Adrenal gland (tissue), 12 donors: ENCODE results near the gene C4BPA. TPM values are rescaled to one million over a fixed set of nuclear protein-coding genes. Genes with fewer than 3 reads are reported as not detected.

Source experiments
- DNase-seq, 7 donors: peaks; one replicate each; pipeline ENCODE4 v3.0.0-alpha.2; 2019 to 2020
- H3K27ac ChIP-seq, 5 donors: fragments of 200-600 bp; sonication (generic) in 4 of 5; 1 replicate in 3 of 5; 2 replicates in 2 of 5; pipeline versions ENCODE4 v1.5.1 to v1.8.0; 2016 to 2020; ENCODE audit warnings: mild to moderate bottlenecking in 1 of 5
- H3K27me3 ChIP-seq: fragments of 200-600 bp; 2 replicates; pipeline ENCODE4 v1.8.0; 2021
- H3K36me3 ChIP-seq, 2 donors: fragments of 200-600 bp; replicated peaks in 1 of 2; 1 replicate in 1 of 2; 2 replicates in 1 of 2; pipeline versions ENCODE4 v1.5.1 to v1.8.0; 2018 to 2022
- H3K4me1 ChIP-seq, 2 donors: fragments of 200-600 bp; replicated peaks in 1 of 2; 1 replicate in 1 of 2; 2 replicates in 1 of 2; pipeline versions ENCODE4 v1.5.1 to v1.8.0; 2018 to 2021
- H3K4me3 ChIP-seq, 4 donors: fragments of 200-600 bp; sonication (generic) in 3 of 4; one replicate each; pipeline ENCODE4 v1.5.1; 2016 to 2018
- H3K9me3 ChIP-seq, 3 donors: fragments of 200-600 bp; sonication (generic) in 1 of 3; replicated peaks in 1 of 3; 1 replicate in 2 of 3; 2 replicates in 1 of 3; pipeline versions ENCODE4 v1.5.1 to v1.8.0; 2016 to 2021
- CTCF ChIP-seq, 6 experiments: fragments of 450-650 bp in 4 of 6; fragments of 200-600 bp in 2 of 6; sonication (generic) in 1 of 6; IDR thresholded peaks; 1 replicate in 5 of 6; 2 replicates in 1 of 6; pipeline versions ENCODE4 v1.5.1 to v1.8.0; 2016 to 2021; ENCODE audit warnings: antibody characterized with exemption in 6 of 6, mild to moderate bottlenecking in 2 of 6, moderate library complexity in 1 of 6
- POLR2A ChIP-seq, 2 donors: fragments of 450-650 bp; IDR thresholded peaks; one replicate each; pipeline ENCODE4 v1.6.1; 2017; ENCODE audit warnings: antibody characterized with exemption in 2 of 2, mild to moderate bottlenecking in 2 of 2, moderate library complexity in 1 of 2
- WGBS, 4 donors: extraction: QIAGEN DNeasy Blood & Tissue Kit in 2 of 4; methylation state at CpG; one replicate each; pipeline versions ENCODE4 v1.1.5 to v1.1.7; 2013 to 2017; 5-methylcytosine and 5-hydroxymethylcytosine counted together
- intact Hi-C, 2 donors: fragments of 100-400 bp; cut with DNase I; formaldehyde crosslinking; loops; one replicate each; pipeline versions ENCODE4 v1.14.1 to v1.15.0; 2022 to 2023
- polyA plus RNA-seq, 3 donors: library from polyadenylated mRNA; stranded (reverse); fragments of 200-250 nt in 2 of 3; fragments of 350-450 nt in 1 of 3; fragmentation: Illumina TruSeq in 1 of 3; extraction: RNeasy Lipid Tissue Mini Kit (QIAGEN cat#74804) in 1 of 3; gene quantifications; one replicate each; pipeline ENCODE4 v1.2.3, GENCODE V29; 2013 to 2014
- total RNA-seq, 9 donors: library from RNA; depleted of rRNA in 4 of 9; stranded (reverse); fragments of >200 nt in 4 of 9; fragments of 120-200 nt in 1 of 9; fragmentation: NEBNext Ultra II Directional in 1 of 9; extraction: Animal tissue kit (Norgen Biotek cat#: 25700) in 1 of 9; gene quantifications; one replicate each; pipeline versions ENCODE4 v1.1.0 to v1.2.4, GENCODE V29; 2013 to 2023
- donor health status: healthy with polysubstance abuse.
- donor health status: Bipolar disorder and iron deficiency.
- donor health status: DM: yes; HTN: yes; CAD: no.
- donor health status: DM: no; HTN: no; CAD: no.
- donor health status: DM: no; HTN: no; CAD: no.
- donor health status: DM: yes; HTN: yes; CAD: no.

The C4BPA gene
- total and polyA plus RNA-seq, 12 donors, result 0.13 to 23.4 (median 0.57) TPM; not detected in 5

GRCh38 chr1:207067665-207068064 is 36.4 kb upstream of the C4BPA start:
- WGBS, 4 donors, result 76 to 96% (median 89%) methylated on average over 5 of the region's 5 CpGs

GRCh38 chr1:207069061-207069460 is 35.0 kb upstream of the C4BPA start:
- no peak overlapping the region for H3K27ac ChIP-seq
- intact Hi-C loops, result no loop called here
- no peaks in the 10 kb centered on the region for H3K27me3 ChIP-seq
- no peak for DNase-seq
- H3K9me3 ChIP-seq, result no peaks in the 10 kb centered on the region
- H3K36me3 ChIP-seq, result peaks cover 0 to 59% of the 10 kb centered on the region in 2 donors
- no peaks in the 10 kb centered on the region for H3K4me1 ChIP-seq
- 79 to 89% (median 83%) methylated on average over 3 of the region's 3 CpGs for WGBS, 4 donors
- TF ChIP-seq POLR2A (IDR thresholded peaks at IDR 0.05), result no peak
- no peak for TF ChIP-seq CTCF (IDR thresholded peaks at IDR 0.05)
- H3K4me3 ChIP-seq, result no peak overlapping the region

More at GRCh38 chr1:207067665-207068064, 36.4 kb upstream of the C4BPA start:
- TF ChIP-seq CTCF (IDR thresholded peaks at IDR 0.05), result no peak
- Histone ChIP-seq H3K36me3 (peaks cover 0 to 69% of the 10 kb centered on the region in 2 donors), H3K27me3 (no peaks in the 10 kb centered on the region), H3K9me3 (no peaks in the 10 kb centered on the region), H3K27ac (no peak overlapping the region), H3K4me3 (no peak overlapping the region), H3K4me1 (no peaks in the 10 kb centered on the region)
- no peak for DNase-seq
- intact Hi-C loops, result no loop called here

GRCh38 chr1:207069858-207070506 is 34.1 kb upstream of the C4BPA start:
- intact Hi-C loops, result loop anchor here in 1 of 2 donors (5.0 kb wide), 1 partner anchor 332 kb away; no protein-coding TSS in a partner anchor
- Histone ChIP-seq H3K4me1 (no peaks in the 10 kb centered on the region), H3K36me3 (peaks cover 0 to 52% of the 10 kb centered on the region in 2 donors), H3K9me3 (no peaks in the 10 kb centered on the region), H3K4me3 (no peak overlapping the region), H3K27me3 (no peaks in the 10 kb centered on the region), H3K27ac (no peak overlapping the region)
- no peak for DNase-seq
- TF ChIP-seq CTCF (IDR thresholded peaks at IDR 0.05) (no peak), POLR2A (IDR thresholded peaks at IDR 0.05) (no peak)
- WGBS, 4 donors, result 88 to 93% (median 91%) methylated on average over 5 of the region's 5 CpGs; no CpG with 5 or more reads in 1 of the 4 donors

GRCh38 chr1:207070811-207071210 is 33.2 kb upstream of the C4BPA start:
- H3K36me3 ChIP-seq, result peaks cover 0 to 51% of the 10 kb centered on the region in 2 donors
- H3K4me3 ChIP-seq, result no peak overlapping the region
- no peaks in the 10 kb centered on the region for H3K27me3 ChIP-seq
- intact Hi-C loops, result loop anchor here in 1 of 2 donors (5.0 kb wide), 1 partner anchor 331 kb away; no protein-coding TSS in a partner anchor
- H3K27ac ChIP-seq, result no peak overlapping the region
- no peak for DNase-seq
- 62 to 81% (median 73%) methylated on average over 2 to 4 of the region's 4 CpGs for WGBS, 4 donors
- H3K4me1 ChIP-seq, result no peaks in the 10 kb centered on the region
- no peaks in the 10 kb centered on the region for H3K9me3 ChIP-seq
- no peak for TF ChIP-seq POLR2A (IDR thresholded peaks at IDR 0.05)
- no peak for TF ChIP-seq CTCF (IDR thresholded peaks at IDR 0.05)
